CD8-positive, alpha-beta memory T cell (primary cell): ENCODE data around the gene NECTIN4. TPM values are rescaled to one million over a fixed set of nuclear protein-coding genes. Genes with fewer than 3 reads are reported as not detected.

Source experiments
- CTCF ChIA-PET: fragments of 350-600 bp; sonication (Branson Sonifier 250); formaldehyde crosslinking; loops from one replicate; lab custom pipeline; 2021; ENCODE audit warnings: antibody characterized with exemption; lab: Charles Lee
- POLR2A ChIA-PET: fragments of 350-600 bp; sonication (Branson Sonifier 250); formaldehyde crosslinking; loops from one replicate; lab custom pipeline; 2021; ENCODE audit warnings: antibody characterized with exemption; lab: Charles Lee
- DNase-seq, 5 donors: peaks; one replicate each; pipeline versions ENCODE4 v3.0.0 to v3.0.0-alpha.2; 2020 to 2022; ENCODE audit warnings: mixed read lengths in 1 of 5
- H3K27ac ChIP-seq: one replicate; pipeline ENCODE4 v1.7.0; 2013; ENCODE audit warnings: low read depth, mild to moderate bottlenecking, low read length, moderate library complexity
- H3K27me3 ChIP-seq: 2 replicates; pipeline ENCODE4 v1.7.0; 2013; ENCODE audit warnings: low read length, mild to moderate bottlenecking; ENCODE audit not compliant: insufficient read depth, poor library complexity, severe bottlenecking
- H3K36me3 ChIP-seq: 2 replicates; pipeline ENCODE4 v1.7.0; 2013; ENCODE audit warnings: mild to moderate bottlenecking, low read length, moderate library complexity; ENCODE audit not compliant: insufficient read depth
- H3K4me1 ChIP-seq: 2 replicates; pipeline ENCODE4 v1.7.0; 2013; ENCODE audit warnings: mild to moderate bottlenecking, low read length, moderate library complexity; ENCODE audit not compliant: insufficient read depth
- H3K4me3 ChIP-seq: 2 replicates; pipeline ENCODE4 v1.7.0; 2013; ENCODE audit warnings: mild to moderate bottlenecking, low read length
- H3K9me3 ChIP-seq: 2 replicates; pipeline ENCODE4 v1.7.0; 2013; ENCODE audit warnings: mild to moderate bottlenecking, low read length
- H3K27ac Mint-ChIP-seq, 8 donors: one replicate each; pipeline ENCODE4 v1.8.0; 2020 to 2021; ENCODE audit warnings: mixed read lengths in 8 of 8, mild to moderate bottlenecking in 6 of 8, inconsistent platforms in 3 of 8, moderate library complexity in 3 of 8
- H3K27me3 Mint-ChIP-seq, 2 donors: one replicate each; pipeline ENCODE4 v1.8.0; 2020 to 2021; ENCODE audit warnings: mixed read lengths in 2 of 2, mild to moderate bottlenecking in 1 of 2, moderate library complexity in 1 of 2
- H3K36me3 Mint-ChIP-seq, 3 donors: one replicate each; pipeline ENCODE4 v1.8.0; 2020 to 2021; ENCODE audit warnings: mixed read lengths in 3 of 3, inconsistent platforms in 1 of 3, mild to moderate bottlenecking in 1 of 3
- H3K4me1 Mint-ChIP-seq, 3 donors: one replicate each; pipeline ENCODE4 v1.8.0; 2020 to 2021; ENCODE audit warnings: mixed read lengths in 3 of 3, inconsistent platforms in 1 of 3, mild to moderate bottlenecking in 1 of 3
- H3K4me3 Mint-ChIP-seq, 7 donors: one replicate each; pipeline ENCODE4 v1.8.0; 2020 to 2021; ENCODE audit warnings: mixed read lengths in 7 of 7, mild to moderate bottlenecking in 6 of 7, moderate library complexity in 4 of 7, inconsistent platforms in 2 of 7
- H3K9me3 Mint-ChIP-seq, 5 donors: one replicate each; pipeline ENCODE4 v1.8.0; 2020 to 2022; ENCODE audit warnings: mixed read lengths in 5 of 5, mild to moderate bottlenecking in 3 of 5, moderate library complexity in 2 of 5, inconsistent platforms in 1 of 5
- polyA plus RNA-seq: library from polyadenylated mRNA; unstranded; fragments of 300-500 nt; fragmentation: Illumina TruSeq; gene quantifications from one replicate; pipeline ENCODE4 v1.2.3, GENCODE V29; 2021
- total RNA-seq, 2 experiments: library from RNA; stranded (reverse); gene quantifications; one replicate each; pipeline ENCODE4 v1.2.3, GENCODE V29; 2021

NECTIN4 gene
- total and polyA plus RNA-seq, 3 experiments from 2014 or later, result 0.09 TPM; not detected in 1

DNA sequence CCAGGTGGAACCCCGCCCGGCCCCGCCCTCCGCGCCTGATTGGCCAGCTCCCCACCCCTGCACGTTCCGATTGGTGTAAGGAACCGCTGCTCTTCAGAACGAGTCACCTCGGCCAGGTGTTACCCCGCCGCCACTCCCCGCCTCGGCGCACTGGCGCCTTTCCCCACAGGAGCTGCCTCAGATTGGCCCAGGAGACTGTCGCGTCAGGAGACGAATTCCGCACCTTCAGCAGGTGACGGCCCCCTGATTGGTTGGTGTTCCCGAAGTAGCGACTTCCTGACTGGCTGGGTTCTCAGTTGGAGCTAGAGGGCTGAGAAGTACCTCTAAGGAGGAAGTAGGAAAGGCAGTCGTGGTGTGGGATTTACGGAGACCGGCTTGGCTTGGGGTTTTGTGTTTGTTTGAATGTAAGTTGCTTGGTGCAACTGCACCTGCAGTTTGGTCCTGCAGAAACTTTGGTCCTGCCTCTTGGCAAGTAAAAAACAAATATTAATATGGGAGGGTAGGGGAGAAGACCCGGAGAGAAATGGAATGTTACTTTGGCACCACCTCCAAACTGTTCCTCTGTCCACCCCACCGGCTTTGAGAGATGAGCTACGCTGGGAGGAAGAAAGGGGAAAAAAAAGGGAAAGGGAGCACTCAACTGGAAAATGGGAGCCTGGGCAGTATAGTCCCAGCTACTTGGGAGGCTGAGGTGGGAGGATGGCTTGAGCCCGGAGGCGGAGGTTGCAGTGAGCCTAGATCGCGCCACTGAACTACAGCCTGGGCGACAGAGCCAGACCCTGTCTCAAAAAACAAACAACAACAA, 68.0 kb downstream of the NECTIN4 start:
- peak; percentile 85 to 95 (median 91) for DNase-seq
- Mint-ChIP-seq H3K4me3 (peak overlapping the region; percentile 85 to 94 (median 91)), H3K27ac (peak overlapping the region; percentile 66 to 97 (median 95)), H3K36me3 (peaks cover 0 to 3% (median 0%) of the 10 kb centered on the region in 3 donors), H3K27me3 (no peaks in the 10 kb centered on the region), H3K4me1 (peaks cover 19 to 60% (median 40%) of the 10 kb centered on the region in 3 donors), H3K9me3 (no peaks in the 10 kb centered on the region)
- H3K27ac ChIP-seq, result peak overlapping the region; percentile 71
- H3K9me3 ChIP-seq, result no peaks in the 10 kb centered on the region
- peak overlapping the region; percentile 99 for H3K4me3 ChIP-seq
- H3K4me1 ChIP-seq, result peaks cover 26% of the 10 kb centered on the region
- H3K36me3 ChIP-seq, result no peaks in the 10 kb centered on the region
- POLR2A ChIA-PET, result interaction anchor here (0.6 to 2.9 kb wide), 8 partner anchors 9 to 204 kb away, joined by 3 to 20 read pairs (median 4); partner anchors contain the start of genes ARHGAP30, KLHDC9, TSTD1 and UFC1
- CTCF ChIA-PET, result interaction anchor here (0.7 to 4.1 kb wide), 13 partner anchors 12 to 76 kb away, joined by 3 to 26 read pairs (median 5); partner anchors contain the start of genes KLHDC9, TSTD1 and USF1
- no peaks in the 10 kb centered on the region for H3K27me3 ChIP-seq

Other genes with a start within 250 kb of the NECTIN4 start
- 1 to 10 TPM; 1.8 to 1.9 TPM for gene CD244, start 226.7 kb downstream of the NECTIN4 start, total RNA-seq
- 40.7 TPM for gene CD244, start 226.7 kb downstream of the NECTIN4 start, polyA plus RNA-seq
- not detected for gene ITLN1, start 204.4 kb downstream of the NECTIN4 start, total RNA-seq
- gene ITLN1, start 204.4 kb downstream of the NECTIN4 start, polyA plus RNA-seq, result not detected
- not detected for gene ITLN2, start 134.7 kb downstream of the NECTIN4 start, total RNA-seq
- not detected for gene ITLN2, start 134.7 kb downstream of the NECTIN4 start, polyA plus RNA-seq
- gene F11R, start 68.4 kb downstream of the NECTIN4 start, total RNA-seq, result 10 to 100 TPM; 11.6 to 14.1 TPM
- gene F11R, start 68.4 kb downstream of the NECTIN4 start, polyA plus RNA-seq, result 18.3 TPM
- gene TSTD1, start 50.6 kb downstream of the NECTIN4 start, total RNA-seq, result 10 to 100 TPM; 40.2 to 46.1 TPM
- 288 TPM for gene TSTD1, start 50.6 kb downstream of the NECTIN4 start, polyA plus RNA-seq
- 10 to 100 TPM; 63.3 to 67.7 TPM for gene USF1, start 43.6 kb downstream of the NECTIN4 start, total RNA-seq
- gene USF1, start 43.6 kb downstream of the NECTIN4 start, polyA plus RNA-seq, result 6.7 TPM
- 100 to 1,000 TPM; 147 to 149 TPM for gene ARHGAP30, start 19.7 kb downstream of the NECTIN4 start, total RNA-seq
- gene ARHGAP30, start 19.7 kb downstream of the NECTIN4 start, polyA plus RNA-seq, result 213 TPM
- under 1 TPM; 0.42 to 0.49 TPM for gene KLHDC9, start 8.8 kb upstream of the NECTIN4 start, total RNA-seq
- not detected for gene KLHDC9, start 8.8 kb upstream of the NECTIN4 start, polyA plus RNA-seq
- 100 to 1,000 TPM; 133 to 142 TPM for gene PFDN2, start 28.5 kb upstream of the NECTIN4 start, total RNA-seq
- gene PFDN2, start 28.5 kb upstream of the NECTIN4 start, polyA plus RNA-seq, result 96.4 TPM
- gene NIT1, start 28.5 kb upstream of the NECTIN4 start, total RNA-seq, result 10 to 100 TPM; 33.9 to 36.3 TPM
- gene NIT1, start 28.5 kb upstream of the NECTIN4 start, polyA plus RNA-seq, result 16.7 TPM
- gene DEDD, start 43.1 kb upstream of the NECTIN4 start, total RNA-seq, result 10 to 100 TPM; 41.0 to 41.9 TPM
- 30.0 TPM for gene DEDD, start 43.1 kb upstream of the NECTIN4 start, polyA plus RNA-seq
- 100 to 1,000 TPM; 109 to 118 TPM for gene UFC1, start 64.4 kb upstream of the NECTIN4 start, total RNA-seq
- gene UFC1, start 64.4 kb upstream of the NECTIN4 start, polyA plus RNA-seq, result 174 TPM
- 10 to 100 TPM; 26.1 to 27.4 TPM for gene USP21, start 69.9 kb upstream of the NECTIN4 start, total RNA-seq
- gene USP21, start 69.9 kb upstream of the NECTIN4 start, polyA plus RNA-seq, result 28.3 TPM
- gene PPOX, start 76.9 kb upstream of the NECTIN4 start, total RNA-seq, result 10 to 100 TPM; 24.4 to 31.3 TPM
- 17.6 TPM for gene PPOX, start 76.9 kb upstream of the NECTIN4 start, polyA plus RNA-seq
- 10 to 100 TPM; 59.4 to 60.9 TPM for gene B4GALT3, start 87.9 kb upstream of the NECTIN4 start, total RNA-seq
- 58.9 TPM for gene B4GALT3, start 87.9 kb upstream of the NECTIN4 start, polyA plus RNA-seq
- gene ADAMTS4, start 109.5 kb upstream of the NECTIN4 start, total RNA-seq, result under 1 TPM; 0.37 to 0.58 TPM
- 0.17 TPM for gene ADAMTS4, start 109.5 kb upstream of the NECTIN4 start, polyA plus RNA-seq
- 10 to 100 TPM; 93.5 to 97.1 TPM for gene NDUFS2, start 112.8 kb upstream of the NECTIN4 start, total RNA-seq
- 82.1 TPM for gene NDUFS2, start 112.8 kb upstream of the NECTIN4 start, polyA plus RNA-seq
- gene FCER1G, start 125.7 kb upstream of the NECTIN4 start, total RNA-seq, result 1 to 10 TPM; 4.1 to 5.1 TPM
- gene FCER1G, start 125.7 kb upstream of the NECTIN4 start, polyA plus RNA-seq, result 19.0 TPM
- not detected for gene APOA2, start 134.1 kb upstream of the NECTIN4 start, total RNA-seq
- not detected for gene APOA2, start 134.1 kb upstream of the NECTIN4 start, polyA plus RNA-seq
- 10 to 100 TPM; 24.7 to 26.1 TPM for gene TOMM40L, start 136.5 kb upstream of the NECTIN4 start, total RNA-seq
- gene TOMM40L, start 136.5 kb upstream of the NECTIN4 start, polyA plus RNA-seq, result 6.9 TPM
- gene NR1I3, start 148.6 kb upstream of the NECTIN4 start, total RNA-seq, result not detected
- gene NR1I3, start 148.6 kb upstream of the NECTIN4 start, polyA plus RNA-seq, result not detected
- gene PCP4L1, start 169.2 kb upstream of the NECTIN4 start, total RNA-seq, result not detected
- gene PCP4L1, start 169.2 kb upstream of the NECTIN4 start, polyA plus RNA-seq, result not detected
- 1 to 10 TPM; 1.8 to 1.9 TPM for gene MPZ, start 220.4 kb upstream of the NECTIN4 start, total RNA-seq
- not detected for gene MPZ, start 220.4 kb upstream of the NECTIN4 start, polyA plus RNA-seq
- 100 to 1,000 TPM; 226 to 232 TPM for gene SDHC, start 224.8 kb upstream of the NECTIN4 start, total RNA-seq
- gene SDHC, start 224.8 kb upstream of the NECTIN4 start, polyA plus RNA-seq, result 199 TPM